Panc1 (cell line): ENCODE results near the gene TNFRSF14.

Experiments used
- CTCF ChIP-seq: fragments of 450-650 bp; IDR thresholded peaks from 2 replicates; pipeline ENCODE4 v1.5.1; 2017; ENCODE audit warnings: mild to moderate bottlenecking
- REST ChIP-seq, 2 experiments: IDR thresholded peaks; 2 replicates each; pipeline ENCODE4 v1.6.1; 2011 to 2012; ENCODE audit warnings: low read depth in 2 of 2, control low read depth in 1 of 2, low read length in 1 of 2, mild to moderate bottlenecking in 1 of 2, moderate library complexity in 1 of 2; ENCODE audit not compliant: insufficient read depth in 1 of 2

- TF ChIP-seq REST (IDR thresholded peaks at IDR 0.05; ENCODE audit: insufficient read depth in 1 of 2, low read depth in 2 of 2, low read length in 1 of 2) (no peak), CTCF (no peak; the same call in 1 of the 2 replicates)
These were observed 32.8 kb upstream of the TNFRSF14 start for GRCh38 chr1:2523191-2523890.
